GM19395 (cell line): Measurements from ENCODE around the gene PTPRU.

Source experiments
- ATAC-seq: cut with Tn5 transposase; IDR thresholded peaks from one replicate; pipeline ENCODE4 v1.9.1; 2021; ENCODE audit warnings: mild to moderate bottlenecking, moderate library complexity; ENCODE audit not compliant: unreplicated experiment

Gene PTPRU

GRCh38 chr1:29360768-29361167 is 124.4 kb downstream of the PTPRU start:
- ATAC-seq: no peak

- ATAC-seq: no peak
Observed at GRCh38 chr1:29361686-29362085, 125.4 kb downstream of the PTPRU start.

GRCh38 chr1:29362116-29362515 is 125.8 kb downstream of the PTPRU start:
- no peak for ATAC-seq

- no peak for ATAC-seq
Observed at GRCh38 chr1:29362764-29363163, 126.4 kb downstream of the PTPRU start.

- ATAC-seq: no peak
Observed at GRCh38 chr1:29363536-29363935, 127.2 kb downstream of the PTPRU start.

GRCh38 chr1:29364101-29364678 is 127.9 kb downstream of the PTPRU start:
- ATAC-seq: no peak

GRCh38 chr1:29365906-29366670 is 129.8 kb downstream of the PTPRU start:
- no peak for ATAC-seq

- no peak for ATAC-seq
Observed at GRCh38 chr1:29368936-29369932, 132.9 kb downstream of the PTPRU start.

GRCh38 chr1:29370067-29370466 is 133.7 kb downstream of the PTPRU start:
- ATAC-seq: no peak

GRCh38 chr1:29371332-29371731 is 135.0 kb downstream of the PTPRU start:
- no peak for ATAC-seq

- ATAC-seq: no peak
Observed at GRCh38 chr1:29372108-29372507, 135.8 kb downstream of the PTPRU start.
